Nephron progenitor cell (in vitro differentiated cells): ENCODE results near the gene ZNF80.
"Not testable (repeated sequence)": the region's sequence is repeated elsewhere in the genome, so short reads cannot be mapped to it uniquely, and the experiment has no call there.

ENCODE experiments used
- DNase-seq: peaks from one replicate; pipeline ENCODE4 v3.0.0; 2021
- H3K27ac Mint-ChIP-seq: 2 replicates; pipeline ENCODE4 v1.8.0; 2021; ENCODE audit warnings: mild to moderate bottlenecking, moderate library complexity, mixed read lengths
- H3K27me3 Mint-ChIP-seq: 2 replicates; pipeline ENCODE4 v1.8.0; 2021; ENCODE audit warnings: mild to moderate bottlenecking, low read depth, mixed read lengths; ENCODE audit not compliant: poor library complexity
- H3K36me3 Mint-ChIP-seq: 2 replicates; pipeline ENCODE4 v1.8.0; 2021; ENCODE audit warnings: low read depth, mixed read lengths
- H3K4me1 Mint-ChIP-seq: 2 replicates; pipeline ENCODE4 v1.8.0; 2021; ENCODE audit warnings: mixed read lengths
- H3K4me3 Mint-ChIP-seq: 2 replicates; pipeline ENCODE4 v1.8.0; 2021; ENCODE audit warnings: mild to moderate bottlenecking, moderate library complexity, mixed read lengths
- H3K9me3 Mint-ChIP-seq: 2 replicates; pipeline ENCODE4 v1.8.0; 2021; ENCODE audit warnings: mild to moderate bottlenecking, moderate library complexity, mixed read lengths
- TF ChIP-seq, protein P1 (sequence below): fragments of 200-600 bp; sonication (generic); IDR thresholded peaks from 2 replicates; pipeline ENCODE4 v1.5.0; 2021; ENCODE audit warnings: antibody characterized with exemption

ZNF80 gene

DNA sequence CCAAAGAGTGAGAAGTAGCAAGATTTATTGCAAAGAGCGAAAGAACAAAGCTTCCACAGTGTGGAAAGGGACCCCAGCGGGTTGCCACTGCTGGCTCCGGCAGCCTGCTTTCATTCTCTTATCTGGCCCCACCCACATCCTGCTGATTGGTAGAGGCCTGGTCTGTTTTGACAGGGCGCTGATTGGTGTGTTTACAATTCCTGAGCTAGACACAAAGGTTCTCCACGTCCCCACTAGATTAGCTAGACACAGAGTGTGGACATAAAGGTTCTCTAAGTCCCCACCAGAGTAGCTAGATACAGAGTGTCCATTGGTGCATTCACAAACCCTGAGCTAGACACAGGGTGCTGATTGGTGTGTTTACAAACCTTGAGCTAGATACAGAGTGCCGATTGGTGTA is at the start of gene ZNF80:
TSS of gene ZNF80 (minus strand) at position 101 of the 400 bp plus-strand sequence. CDS start 504 bp downstream, outside the sequence.
- not testable (repeated sequence) for DNase-seq, H3K9me3 Mint-ChIP-seq, H3K27me3 Mint-ChIP-seq, H3K4me3 Mint-ChIP-seq, H3K36me3 Mint-ChIP-seq, H3K27ac Mint-ChIP-seq, H3K4me1 Mint-ChIP-seq

GRCh38 chr3:114286266-114286665 is 48.9 kb upstream of the ZNF80 start:
- DNase-seq, result no peak
- Mint-ChIP-seq H3K27ac (no peak overlapping the region), H3K9me3 (peaks cover 6% of the 10 kb centered on the region), H3K4me1 (no peaks in the 10 kb centered on the region), H3K27me3 (peaks cover 3% of the 10 kb centered on the region), H3K4me3 (no peak overlapping the region), H3K36me3 (no peaks in the 10 kb centered on the region)
- TF ChIP-seq, protein P1, sequence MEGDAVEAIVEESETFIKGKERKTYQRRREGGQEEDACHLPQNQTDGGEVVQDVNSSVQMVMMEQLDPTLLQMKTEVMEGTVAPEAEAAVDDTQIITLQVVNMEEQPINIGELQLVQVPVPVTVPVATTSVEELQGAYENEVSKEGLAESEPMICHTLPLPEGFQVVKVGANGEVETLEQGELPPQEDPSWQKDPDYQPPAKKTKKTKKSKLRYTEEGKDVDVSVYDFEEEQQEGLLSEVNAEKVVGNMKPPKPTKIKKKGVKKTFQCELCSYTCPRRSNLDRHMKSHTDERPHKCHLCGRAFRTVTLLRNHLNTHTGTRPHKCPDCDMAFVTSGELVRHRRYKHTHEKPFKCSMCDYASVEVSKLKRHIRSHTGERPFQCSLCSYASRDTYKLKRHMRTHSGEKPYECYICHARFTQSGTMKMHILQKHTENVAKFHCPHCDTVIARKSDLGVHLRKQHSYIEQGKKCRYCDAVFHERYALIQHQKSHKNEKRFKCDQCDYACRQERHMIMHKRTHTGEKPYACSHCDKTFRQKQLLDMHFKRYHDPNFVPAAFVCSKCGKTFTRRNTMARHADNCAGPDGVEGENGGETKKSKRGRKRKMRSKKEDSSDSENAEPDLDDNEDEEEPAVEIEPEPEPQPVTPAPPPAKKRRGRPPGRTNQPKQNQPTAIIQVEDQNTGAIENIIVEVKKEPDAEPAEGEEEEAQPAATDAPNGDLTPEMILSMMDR, result no peak

GRCh38 chr3:114285648-114286230 is 48.4 kb upstream of the ZNF80 start:
- TF ChIP-seq, protein P1, result no peak
- no peak for DNase-seq
- no peak overlapping the region for H3K4me3 Mint-ChIP-seq
- no peak overlapping the region for H3K27ac Mint-ChIP-seq
- H3K27me3 Mint-ChIP-seq, result peaks cover 3% of the 10 kb centered on the region
- no peaks in the 10 kb centered on the region for H3K4me1 Mint-ChIP-seq
- H3K9me3 Mint-ChIP-seq, result peaks cover 6% of the 10 kb centered on the region
- H3K36me3 Mint-ChIP-seq, result no peaks in the 10 kb centered on the region

GRCh38 chr3:114284644-114285043 is 47.3 kb upstream of the ZNF80 start:
- Mint-ChIP-seq H3K27ac (no peak overlapping the region), H3K27me3 (no peaks in the 10 kb centered on the region), H3K36me3 (no peaks in the 10 kb centered on the region), H3K9me3 (peaks cover 6% of the 10 kb centered on the region), H3K4me3 (no peak overlapping the region), H3K4me1 (no peaks in the 10 kb centered on the region)
- TF ChIP-seq, protein P1, result no peak
- DNase-seq, result no peak

DNA sequence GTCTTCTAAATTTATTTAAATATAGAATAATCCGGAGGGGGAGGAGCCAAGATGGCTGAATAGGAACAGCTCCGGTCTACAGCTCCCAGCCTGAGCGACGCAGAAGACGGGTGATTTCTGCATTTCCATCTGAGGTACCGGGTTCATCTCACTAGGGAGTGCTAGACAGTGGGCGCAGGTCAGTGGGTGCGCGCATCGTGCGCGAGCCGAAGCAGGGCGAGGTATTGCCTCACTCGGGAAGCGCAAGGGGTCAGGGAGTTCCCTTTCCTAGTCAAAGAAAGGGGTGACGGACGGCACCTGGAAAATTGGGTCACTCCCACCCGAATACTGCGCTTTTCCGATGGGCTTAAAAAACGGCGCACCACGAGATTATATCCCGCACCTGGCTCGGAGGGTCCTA is 39.5 kb upstream of the ZNF80 start:
- not testable (repeated sequence) for H3K27ac Mint-ChIP-seq, H3K36me3 Mint-ChIP-seq, H3K4me3 Mint-ChIP-seq, DNase-seq, H3K27me3 Mint-ChIP-seq, H3K4me1 Mint-ChIP-seq
- peaks cover 26% of the 10 kb centered on the region for H3K9me3 Mint-ChIP-seq

- TF ChIP-seq, protein P1, result no peak
- H3K27ac Mint-ChIP-seq, result no peak overlapping the region
- no peak for DNase-seq
- peaks cover 3% of the 10 kb centered on the region for H3K27me3 Mint-ChIP-seq
- H3K36me3 Mint-ChIP-seq, result no peaks in the 10 kb centered on the region
- H3K4me1 Mint-ChIP-seq, result no peaks in the 10 kb centered on the region
- H3K4me3 Mint-ChIP-seq, result no peak overlapping the region
- peaks cover 40% of the 10 kb centered on the region for H3K9me3 Mint-ChIP-seq
Measured at GRCh38 chr3:114274929-114275328, 37.6 kb upstream of the ZNF80 start.

GRCh38 chr3:114272271-114272670 is 34.9 kb upstream of the ZNF80 start:
- TF ChIP-seq, protein P1, result no peak
- DNase-seq, result no peak
- Mint-ChIP-seq H3K27ac (no peak overlapping the region), H3K36me3 (no peaks in the 10 kb centered on the region), H3K9me3 (peaks cover 57% of the 10 kb centered on the region), H3K4me1 (no peaks in the 10 kb centered on the region), H3K27me3 (peaks cover 6% of the 10 kb centered on the region), H3K4me3 (no peak overlapping the region)
